Measurements from ENCODE around the gene MRPL34. TPM values are rescaled to one million over a fixed set of nuclear protein-coding genes. Genes with fewer than 3 reads are reported as not detected.

The MRPL34 gene
- total and polyA plus RNA-seq, 4 donors = 23.3 to 301 (median 140) TPM

DNA sequence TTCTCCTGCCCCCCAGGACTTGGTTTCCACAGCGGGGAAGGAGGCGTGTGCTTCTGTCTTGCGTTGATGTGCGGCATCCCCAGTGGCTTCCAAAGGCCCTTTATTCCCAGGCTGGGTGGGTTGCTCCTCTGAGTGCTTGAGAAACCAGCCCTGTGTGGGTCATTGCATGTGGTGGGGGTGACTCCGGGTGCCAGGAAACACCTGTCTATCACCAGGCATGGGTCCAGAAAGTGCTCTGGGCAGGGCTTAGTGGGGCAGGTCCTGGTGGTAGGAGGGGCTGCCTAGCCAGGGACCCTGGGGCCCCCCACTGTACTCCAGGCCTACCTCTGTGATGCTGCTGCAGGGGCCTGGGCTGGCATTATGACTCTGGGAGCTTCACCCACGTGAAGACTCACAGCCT, 13.3 kb downstream of the MRPL34 start:
- Histone ChIP-seq H3K4me1 (ENCODE audit: control insufficient read depth in 4 of 4, insufficient read depth in 4 of 4, low read length in 3 of 4) (no peaks in the 10 kb centered on the region), H3K9me3 (ENCODE audit: control insufficient read depth in 4 of 4, low read length in 3 of 4) (no peaks in the 10 kb centered on the region), H3K27ac (ENCODE audit: low read depth in 1 of 2, low read length in 2 of 2) (no peak overlapping the region), H3K9ac (ENCODE audit: low read depth in 1 of 2, low read length in 2 of 2) (no peak overlapping the region), H3K4me3 (ENCODE audit: low read depth in 1 of 3, low read length in 3 of 3) (no peak overlapping the region), H3K36me3 (ENCODE audit: control insufficient read depth in 4 of 4, insufficient read depth in 3 of 4, low read depth in 1 of 4, low read length in 3 of 4) (peaks cover 22 to 44% (median 28%) of the 10 kb centered on the region in 4 donors), H3K27me3 (ENCODE audit: control insufficient read depth in 4 of 4, insufficient read depth in 4 of 4, low read length in 3 of 4) (no peaks in the 10 kb centered on the region)
- no peak for DNase-seq (ENCODE audit: low spot score)
- TF ChIP-seq FOXA2 (IDR thresholded peaks at IDR 0.05) (no peak), ATF3 (IDR thresholded peaks at IDR 0.05) (no peak), NR2F2 (IDR thresholded peaks at IDR 0.05) (no peak), RXRA (IDR thresholded peaks at IDR 0.05) (no peak), HNF4A (conservative IDR thresholded peaks at IDR 0.05) (no peak)
- 85% methylated on average over 6 of the region's 6 CpGs for WGBS

- no peak overlapping the region for H3K9ac ChIP-seq (ENCODE audit: low read depth in 1 of 2, low read length in 2 of 2)
- peaks cover 19 to 37% (median 22%) of the 10 kb centered on the region in 4 donors for H3K36me3 ChIP-seq (ENCODE audit: control insufficient read depth in 4 of 4, insufficient read depth in 3 of 4, low read depth in 1 of 4, low read length in 3 of 4)
- no peak overlapping the region for H3K27ac ChIP-seq (ENCODE audit: low read depth in 1 of 2, low read length in 2 of 2)
- H3K27me3 ChIP-seq (ENCODE audit: control insufficient read depth in 4 of 4, insufficient read depth in 4 of 4, low read length in 3 of 4) = no peaks in the 10 kb centered on the region
- WGBS = 96% methylated on average over 40 of the region's 40 CpGs
- no peak for DNase-seq (ENCODE audit: low spot score)
- no peak for TF ChIP-seq JUND (IDR thresholded peaks at IDR 0.05)
- no peak for TF ChIP-seq HNF4G (IDR thresholded peaks at IDR 0.05)
- no peak for TF ChIP-seq GABPA (IDR thresholded peaks at IDR 0.05 in 1 of 2, conservative IDR thresholded peaks at IDR 0.05 in 1 of 2)
- TF ChIP-seq FOXA1 (IDR thresholded peaks at IDR 0.05) = no peak
- TF ChIP-seq ZBTB33 (IDR thresholded peaks at IDR 0.05) = no peak
- no peak for TF ChIP-seq ATF3 (IDR thresholded peaks at IDR 0.05)
- TF ChIP-seq, protein P1, sequence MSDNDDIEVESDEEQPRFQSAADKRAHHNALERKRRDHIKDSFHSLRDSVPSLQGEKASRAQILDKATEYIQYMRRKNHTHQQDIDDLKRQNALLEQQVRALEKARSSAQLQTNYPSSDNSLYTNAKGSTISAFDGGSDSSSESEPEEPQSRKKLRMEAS (IDR thresholded peaks at IDR 0.05) = no peak
- no peak for TF ChIP-seq HNF4A (conservative IDR thresholded peaks at IDR 0.05)
- no peak for TF ChIP-seq YY1 (IDR thresholded peaks at IDR 0.05)
- TF ChIP-seq SP1 (IDR thresholded peaks at IDR 0.05) = no peak
- TF ChIP-seq, protein P2, sequence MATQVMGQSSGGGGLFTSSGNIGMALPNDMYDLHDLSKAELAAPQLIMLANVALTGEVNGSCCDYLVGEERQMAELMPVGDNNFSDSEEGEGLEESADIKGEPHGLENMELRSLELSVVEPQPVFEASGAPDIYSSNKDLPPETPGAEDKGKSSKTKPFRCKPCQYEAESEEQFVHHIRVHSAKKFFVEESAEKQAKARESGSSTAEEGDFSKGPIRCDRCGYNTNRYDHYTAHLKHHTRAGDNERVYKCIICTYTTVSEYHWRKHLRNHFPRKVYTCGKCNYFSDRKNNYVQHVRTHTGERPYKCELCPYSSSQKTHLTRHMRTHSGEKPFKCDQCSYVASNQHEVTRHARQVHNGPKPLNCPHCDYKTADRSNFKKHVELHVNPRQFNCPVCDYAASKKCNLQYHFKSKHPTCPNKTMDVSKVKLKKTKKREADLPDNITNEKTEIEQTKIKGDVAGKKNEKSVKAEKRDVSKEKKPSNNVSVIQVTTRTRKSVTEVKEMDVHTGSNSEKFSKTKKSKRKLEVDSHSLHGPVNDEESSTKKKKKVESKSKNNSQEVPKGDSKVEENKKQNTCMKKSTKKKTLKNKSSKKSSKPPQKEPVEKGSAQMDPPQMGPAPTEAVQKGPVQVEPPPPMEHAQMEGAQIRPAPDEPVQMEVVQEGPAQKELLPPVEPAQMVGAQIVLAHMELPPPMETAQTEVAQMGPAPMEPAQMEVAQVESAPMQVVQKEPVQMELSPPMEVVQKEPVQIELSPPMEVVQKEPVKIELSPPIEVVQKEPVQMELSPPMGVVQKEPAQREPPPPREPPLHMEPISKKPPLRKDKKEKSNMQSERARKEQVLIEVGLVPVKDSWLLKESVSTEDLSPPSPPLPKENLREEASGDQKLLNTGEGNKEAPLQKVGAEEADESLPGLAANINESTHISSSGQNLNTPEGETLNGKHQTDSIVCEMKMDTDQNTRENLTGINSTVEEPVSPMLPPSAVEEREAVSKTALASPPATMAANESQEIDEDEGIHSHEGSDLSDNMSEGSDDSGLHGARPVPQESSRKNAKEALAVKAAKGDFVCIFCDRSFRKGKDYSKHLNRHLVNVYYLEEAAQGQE (IDR thresholded peaks at IDR 0.05) = no peak
- no peak for TF ChIP-seq RXRA (IDR thresholded peaks at IDR 0.05)
- H3K9me3 ChIP-seq (ENCODE audit: control insufficient read depth in 4 of 4, low read length in 3 of 4) = no peaks in the 10 kb centered on the region
- H3K4me3 ChIP-seq (ENCODE audit: low read depth in 1 of 3, low read length in 3 of 3) = no peak overlapping the region
- H3K4me1 ChIP-seq (ENCODE audit: control insufficient read depth in 4 of 4, insufficient read depth in 4 of 4, low read length in 3 of 4) = no peaks in the 10 kb centered on the region
Observed at GRCh38 chr19:17319473-17320238, 14.0 kb downstream of the MRPL34 start.
